Measurements from ENCODE around the gene FAM50B.

The FAM50B gene

GRCh38 chr6:3848925-3849605, at the start of gene FAM50B:
TSS of gene FAM50B (plus strand) at chr6:3849373. CDS start at chr6:3849812, 439 bp downstream.
- peak; percentile 68 for DNase-seq

- DNase-seq = no peak
Measured at GRCh38 chr6:3799719-3800118, 49.5 kb upstream of the FAM50B start.

GRCh38 chr6:3800850-3801591, 48.2 kb upstream of the FAM50B start:
- no peak for DNase-seq

GRCh38 chr6:3801960-3802359, 47.2 kb upstream of the FAM50B start:
- no peak for DNase-seq

- no peak for DNase-seq
Measured at GRCh38 chr6:3803627-3804468, 45.3 kb upstream of the FAM50B start.

GRCh38 chr6:3804964-3805363, 44.2 kb upstream of the FAM50B start:
- no peak for DNase-seq

GRCh38 chr6:3805448-3806123, 43.6 kb upstream of the FAM50B start:
- no peak for DNase-seq

- DNase-seq = no peak
Measured at GRCh38 chr6:3806169-3806922, 42.8 kb upstream of the FAM50B start.

- DNase-seq = no peak
Measured at GRCh38 chr6:3808199-3808598, 41.0 kb upstream of the FAM50B start.

GRCh38 chr6:3808759-3809514, 40.2 kb upstream of the FAM50B start:
- no peak for DNase-seq

- DNase-seq = no peak
Measured at GRCh38 chr6:3809515-3809891, 39.7 kb upstream of the FAM50B start.

- no peak for DNase-seq
Measured at GRCh38 chr6:3809982-3810381, 39.2 kb upstream of the FAM50B start.

GRCh38 chr6:3811191-3811590, 38.0 kb upstream of the FAM50B start:
- no peak for DNase-seq

- DNase-seq = no peak
Measured at GRCh38 chr6:3812596-3812995, 36.6 kb upstream of the FAM50B start.

- no peak for DNase-seq
Measured at GRCh38 chr6:3813150-3813780, 35.9 kb upstream of the FAM50B start.

- DNase-seq = no peak
Measured at GRCh38 chr6:3813918-3814317, 35.3 kb upstream of the FAM50B start.

GRCh38 chr6:3814539-3814938, 34.6 kb upstream of the FAM50B start:
- no peak for DNase-seq

GRCh38 chr6:3816251-3816650, 32.9 kb upstream of the FAM50B start:
- DNase-seq = no peak

- DNase-seq = no peak
Measured at GRCh38 chr6:3819161-3820110, 29.7 kb upstream of the FAM50B start.

GRCh38 chr6:3820563-3820962, 28.6 kb upstream of the FAM50B start:
- DNase-seq = no peak
